GM21515 (cell line): ENCODE measurements around the gene KIF17.

Experiments used
- ATAC-seq: cut with Tn5 transposase; IDR thresholded peaks from one replicate; pipeline ENCODE4 v1.9.1; 2021; ENCODE audit not compliant: unreplicated experiment

Gene KIF17

DNA sequence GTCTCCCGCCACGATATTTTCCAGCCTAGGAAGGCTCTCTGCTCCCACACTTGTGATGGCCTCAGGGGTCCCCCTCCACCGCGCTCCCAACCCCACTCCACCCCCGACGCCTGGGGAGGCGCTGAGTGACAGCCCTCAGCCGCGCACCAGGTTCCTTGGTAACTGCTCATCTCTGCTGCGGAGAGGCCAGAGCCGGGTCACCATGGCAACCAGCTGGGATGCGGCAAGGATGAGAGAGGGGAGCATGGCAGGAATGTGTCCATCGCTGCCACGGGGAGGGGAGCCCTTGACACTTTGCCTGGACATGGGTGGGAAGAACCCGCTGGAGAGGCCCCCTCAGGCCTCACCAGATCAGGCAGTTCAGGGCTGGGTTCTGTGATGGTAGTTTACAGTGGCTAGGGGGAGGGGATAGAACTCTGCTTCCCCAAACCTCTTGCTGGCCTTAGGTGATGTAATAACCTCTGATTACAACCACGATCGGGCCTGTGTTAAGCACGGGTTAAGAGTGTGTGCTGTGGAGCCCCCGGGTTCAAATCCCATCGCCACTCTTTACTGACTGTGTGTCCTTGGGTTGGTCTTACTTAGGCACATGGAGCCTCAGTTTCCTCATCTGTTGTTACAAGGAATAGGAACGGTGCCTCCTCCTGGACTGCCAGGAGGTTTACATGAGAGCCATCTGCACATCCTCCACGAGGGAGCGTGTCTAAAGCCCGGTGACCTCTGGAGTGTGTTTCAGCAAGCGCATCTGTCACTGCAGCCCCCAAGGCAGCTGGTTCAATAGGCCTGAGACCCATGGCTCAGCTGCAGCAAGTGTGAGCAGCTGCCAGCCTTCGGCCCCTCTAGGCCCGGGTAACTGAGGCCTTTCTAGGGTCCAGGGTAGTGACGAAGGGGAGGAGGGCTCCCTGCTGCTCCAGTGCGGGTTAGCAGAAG, 6.3 kb downstream of the KIF17 start:
- no peak for ATAC-seq

DNA sequence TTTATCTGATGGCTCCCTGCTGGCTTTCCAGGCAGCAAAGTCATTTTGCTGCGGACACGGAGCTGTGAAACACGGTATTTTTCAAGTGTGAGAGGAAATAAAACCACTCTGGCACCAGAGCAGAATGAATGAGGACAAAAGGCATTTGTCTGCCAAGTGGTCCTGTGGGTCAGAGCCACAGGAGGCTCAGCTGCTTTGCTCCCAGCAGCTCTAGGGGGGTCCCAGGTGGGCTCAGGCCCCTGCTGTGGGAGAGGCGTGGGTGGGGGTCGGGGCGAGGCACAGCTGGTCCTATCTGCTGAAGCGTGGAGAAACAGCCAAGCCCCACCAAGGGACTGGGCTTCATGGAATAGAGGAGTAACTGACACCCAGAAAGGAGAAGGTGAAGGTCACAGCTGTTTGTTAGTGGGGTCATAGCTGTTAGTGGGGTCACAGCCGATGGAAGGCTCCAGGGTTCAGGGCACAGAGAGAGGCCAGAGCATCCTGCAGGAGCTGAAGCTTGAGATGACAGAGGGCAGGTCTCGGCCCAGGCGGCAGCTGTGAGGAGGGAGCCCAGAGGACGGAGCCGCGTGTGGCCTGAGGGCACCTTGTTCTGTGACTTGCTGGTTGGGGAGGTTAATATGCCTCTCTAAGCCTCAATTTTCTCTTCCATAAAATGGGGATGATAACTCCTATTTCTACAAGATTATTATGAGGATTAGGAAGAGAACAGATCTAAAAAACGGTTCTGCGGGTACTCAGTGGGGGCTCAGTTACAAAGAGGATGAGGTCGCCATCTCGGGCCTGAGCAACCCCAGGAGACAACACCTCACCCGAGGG, 7.1 kb downstream of the KIF17 start:
- no peak for ATAC-seq

DNA sequence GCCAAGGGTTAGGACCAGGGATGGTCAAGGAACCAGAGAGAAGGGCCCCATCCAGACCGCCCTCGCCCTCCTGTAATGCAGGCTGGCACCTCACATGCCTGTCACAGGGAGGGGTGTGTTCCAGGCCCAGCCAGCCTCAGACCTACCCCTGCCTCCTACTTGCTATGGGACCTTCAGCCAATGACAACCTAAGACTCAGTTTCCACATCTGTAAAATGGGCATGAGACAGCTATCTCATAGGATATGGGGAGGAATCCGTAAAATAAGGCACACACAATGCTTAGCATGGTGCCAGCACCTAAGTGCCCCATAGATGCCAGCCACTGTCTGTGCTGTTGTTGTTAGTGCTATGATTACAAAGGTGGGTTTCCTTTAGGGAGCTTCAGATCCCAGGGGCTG, 7.9 kb downstream of the KIF17 start:
- no peak for ATAC-seq

DNA sequence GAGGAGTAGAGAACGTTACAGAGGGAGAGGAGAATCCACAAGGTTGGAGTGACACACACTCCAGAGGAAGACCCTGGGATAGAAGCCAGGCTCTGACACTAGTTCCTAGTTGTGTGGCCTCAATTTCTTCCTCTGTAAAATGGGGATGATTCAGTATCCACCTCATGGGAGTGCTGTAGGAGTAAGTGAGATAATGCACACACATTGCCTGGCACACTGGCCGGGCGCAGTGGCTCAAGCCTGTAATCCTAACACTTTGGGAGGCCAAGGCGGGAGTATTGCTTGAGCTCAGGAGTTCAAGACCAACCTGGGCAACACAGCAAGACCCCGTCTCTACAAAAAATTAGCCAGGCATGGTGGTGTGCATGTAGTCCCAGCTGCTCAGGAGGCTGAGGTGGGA, 8.9 kb downstream of the KIF17 start:
- no peak for ATAC-seq

DNA sequence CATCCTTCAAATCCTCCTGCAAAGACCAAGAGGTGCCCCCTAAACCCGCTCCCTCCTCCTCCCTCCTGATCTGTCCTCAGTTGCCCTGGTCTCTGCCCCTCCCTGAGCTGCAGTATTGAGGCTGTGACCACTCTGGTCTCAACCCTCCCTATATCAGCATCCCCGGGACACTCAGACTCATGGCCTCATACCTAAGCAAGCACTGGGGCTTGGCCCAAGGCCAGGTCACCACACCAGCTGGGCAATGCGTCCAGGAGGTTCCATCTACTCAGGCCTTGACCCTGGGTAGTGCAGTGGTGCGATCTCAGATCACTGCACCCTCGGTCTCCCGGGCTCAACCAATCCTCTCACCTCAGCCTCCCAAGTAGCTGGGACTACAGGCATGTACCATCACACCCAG, 9.8 kb downstream of the KIF17 start:
- no peak for ATAC-seq

DNA sequence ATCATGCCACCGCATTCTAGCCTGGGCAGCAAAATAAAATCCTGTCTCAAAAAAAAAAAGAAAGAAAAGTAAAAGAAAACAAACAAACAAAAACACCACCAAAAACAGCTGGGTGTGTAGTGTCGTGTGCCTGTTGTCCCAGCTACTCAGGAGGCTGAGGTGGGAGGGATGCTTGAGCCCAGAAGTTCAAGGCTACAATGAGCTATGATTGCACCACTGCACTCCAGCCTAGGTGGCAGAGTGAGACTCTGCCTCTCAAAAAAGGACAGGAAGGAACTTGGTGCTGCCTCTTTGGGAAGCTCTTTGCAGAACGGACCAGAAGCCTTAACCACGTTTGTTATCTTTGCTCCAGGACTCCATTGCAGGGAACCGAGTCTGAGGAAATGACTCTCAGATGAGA, 11.0 kb downstream of the KIF17 start:
- ATAC-seq: no peak

DNA sequence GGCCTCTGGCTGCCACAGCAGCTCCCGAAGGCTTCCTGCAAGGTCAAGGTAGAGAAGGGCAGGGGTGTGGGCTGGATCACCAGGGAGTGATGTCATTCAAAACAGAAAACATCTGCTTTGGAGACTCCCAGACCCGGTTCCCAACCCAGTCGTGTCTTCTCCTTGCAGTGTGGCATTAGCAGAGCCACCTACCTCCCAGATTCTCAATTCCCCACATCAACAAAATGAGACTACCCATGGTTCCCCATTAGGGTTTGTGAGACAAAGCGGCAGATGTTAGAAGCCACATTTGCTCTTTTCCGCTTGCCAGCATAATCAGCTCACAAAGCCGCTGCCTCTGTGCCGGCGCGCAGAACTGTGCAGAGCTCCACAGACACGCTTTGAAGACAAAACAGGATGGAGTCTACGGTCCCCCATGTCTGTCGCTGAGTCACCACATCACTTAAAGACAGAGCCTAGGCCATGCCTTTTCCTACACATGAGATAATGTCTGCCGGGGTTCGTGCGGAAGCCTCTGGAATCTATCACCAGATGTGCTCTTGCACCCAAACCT, 12.5 kb downstream of the KIF17 start:
- no peak for ATAC-seq

DNA sequence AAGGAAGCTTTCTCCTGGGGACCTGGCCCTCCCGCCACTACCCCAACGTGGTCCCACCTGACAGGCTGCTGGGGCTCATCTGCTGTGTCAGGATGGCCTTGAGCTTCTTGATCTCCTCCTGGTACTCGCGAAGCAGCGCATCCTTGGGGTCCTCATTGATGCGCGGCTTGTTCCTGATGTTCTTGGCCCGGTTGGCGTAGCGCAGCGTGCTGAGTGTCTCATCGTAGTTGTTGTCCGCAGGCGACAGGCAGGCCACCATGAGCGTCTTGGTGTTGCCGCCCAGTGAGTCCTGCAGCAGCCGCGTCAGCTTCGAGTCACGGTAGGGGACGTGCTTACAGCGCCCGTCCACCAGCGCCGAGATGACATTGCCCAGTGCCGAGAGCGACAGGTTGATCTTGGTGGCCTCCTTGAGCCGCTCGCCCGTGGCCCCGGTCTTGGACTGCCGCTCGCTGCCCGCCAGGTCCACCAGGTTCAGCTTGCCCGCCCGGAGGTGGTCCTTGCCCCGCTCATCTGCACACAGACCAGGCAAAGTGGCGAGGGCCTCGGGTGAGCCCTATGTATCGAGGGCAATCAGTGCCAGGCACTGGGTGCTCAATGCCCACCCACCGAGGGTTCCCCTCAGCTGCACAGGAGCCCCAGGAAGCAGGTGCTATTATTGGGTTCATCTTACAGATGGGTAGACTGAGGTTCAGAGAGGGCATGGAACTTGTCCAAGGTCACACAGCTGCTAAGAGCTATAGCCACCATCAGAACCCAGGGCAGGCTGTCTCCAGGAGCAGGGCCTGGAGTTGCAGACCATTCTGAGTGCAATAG, 13.2 kb downstream of the KIF17 start:
- no peak for ATAC-seq

DNA sequence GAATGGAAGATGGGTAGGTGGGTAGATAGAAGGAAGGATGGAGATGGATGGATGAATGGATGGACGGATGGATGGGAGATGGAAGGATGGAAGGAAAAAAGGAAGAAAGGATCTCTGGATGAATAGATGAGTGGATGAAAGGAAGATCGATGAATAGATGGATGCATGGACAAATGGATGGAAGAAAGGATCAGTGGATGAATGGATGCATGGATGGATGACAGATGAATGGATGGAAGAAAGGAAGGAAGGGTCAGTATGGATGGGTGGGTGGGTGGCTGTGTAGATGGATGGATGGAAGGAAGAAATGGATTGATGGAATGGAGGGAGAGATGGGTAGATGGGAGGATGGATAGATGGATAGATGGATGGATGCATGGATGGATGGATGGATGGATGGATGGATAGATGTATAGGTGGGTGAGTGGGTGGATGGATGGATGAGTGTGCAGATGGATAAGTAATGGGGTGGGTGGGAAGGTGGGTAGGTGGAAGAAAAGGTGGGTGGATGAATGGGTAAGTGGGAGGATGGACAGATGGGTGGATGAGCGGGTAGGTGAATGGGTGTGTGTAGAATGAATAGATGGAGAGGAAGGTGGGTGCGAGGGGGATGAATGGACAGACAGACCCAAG, 14.6 kb downstream of the KIF17 start:
- no peak for ATAC-seq

DNA sequence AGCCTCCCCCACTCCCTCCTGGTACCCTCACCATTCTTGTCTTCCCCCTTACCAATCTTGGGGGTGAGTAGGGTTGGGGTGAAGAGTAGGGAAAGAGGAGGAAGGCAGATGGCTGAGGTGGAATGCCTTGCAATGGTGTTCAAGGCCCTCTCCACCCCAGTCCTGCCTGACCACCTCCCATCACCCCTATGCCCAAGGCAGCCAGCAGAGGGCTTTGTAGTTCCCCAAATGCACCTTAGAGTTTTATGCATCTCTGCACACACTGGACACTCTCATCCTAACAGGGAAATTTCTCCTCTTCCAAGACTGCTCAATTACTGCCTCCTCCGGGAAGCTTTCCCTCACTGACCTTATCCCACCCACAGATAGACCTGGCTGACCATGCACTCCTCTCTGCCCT, 15.4 kb downstream of the KIF17 start:
- no peak for ATAC-seq

DNA sequence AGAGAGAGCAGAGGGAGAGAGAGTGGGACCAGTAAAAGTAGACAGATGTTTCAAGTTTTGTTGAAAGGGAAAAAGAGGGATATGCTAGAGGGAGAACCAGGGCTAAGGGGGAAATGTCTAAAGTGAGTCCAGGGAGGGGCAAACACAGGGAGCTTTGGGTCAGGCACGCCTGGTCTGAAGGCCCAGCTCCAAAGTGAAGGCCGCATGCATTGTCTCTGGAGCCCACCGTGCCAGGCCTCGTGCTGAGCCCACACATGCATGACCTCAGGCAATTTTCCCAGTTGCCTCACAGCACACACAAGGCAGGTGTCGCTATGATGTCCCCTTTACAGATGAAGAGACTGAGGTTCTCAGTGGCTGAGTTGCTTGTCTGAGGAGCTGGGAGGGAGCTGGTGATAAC, 16.0 kb downstream of the KIF17 start:
- ATAC-seq: no peak

DNA sequence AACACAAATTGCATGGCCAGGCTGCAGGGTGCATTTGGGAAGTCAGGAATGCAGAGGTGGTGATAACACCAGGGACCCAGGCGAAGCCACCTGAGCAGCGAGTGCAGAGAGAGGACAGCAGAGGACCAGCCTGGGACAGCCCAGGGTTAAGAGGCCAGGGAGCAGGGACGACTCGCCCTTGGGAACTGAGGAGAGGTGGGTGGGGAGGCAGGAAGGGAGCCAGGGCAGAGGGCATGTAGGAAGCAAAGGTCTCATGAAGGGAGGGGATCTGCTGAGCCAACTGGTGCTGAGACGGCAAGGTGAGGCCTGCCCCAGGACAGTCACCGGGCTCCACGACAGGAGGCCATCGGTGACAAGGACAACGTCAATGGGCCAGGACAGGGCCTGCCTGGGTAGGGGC, 16.4 kb downstream of the KIF17 start:
- ATAC-seq: no peak

DNA sequence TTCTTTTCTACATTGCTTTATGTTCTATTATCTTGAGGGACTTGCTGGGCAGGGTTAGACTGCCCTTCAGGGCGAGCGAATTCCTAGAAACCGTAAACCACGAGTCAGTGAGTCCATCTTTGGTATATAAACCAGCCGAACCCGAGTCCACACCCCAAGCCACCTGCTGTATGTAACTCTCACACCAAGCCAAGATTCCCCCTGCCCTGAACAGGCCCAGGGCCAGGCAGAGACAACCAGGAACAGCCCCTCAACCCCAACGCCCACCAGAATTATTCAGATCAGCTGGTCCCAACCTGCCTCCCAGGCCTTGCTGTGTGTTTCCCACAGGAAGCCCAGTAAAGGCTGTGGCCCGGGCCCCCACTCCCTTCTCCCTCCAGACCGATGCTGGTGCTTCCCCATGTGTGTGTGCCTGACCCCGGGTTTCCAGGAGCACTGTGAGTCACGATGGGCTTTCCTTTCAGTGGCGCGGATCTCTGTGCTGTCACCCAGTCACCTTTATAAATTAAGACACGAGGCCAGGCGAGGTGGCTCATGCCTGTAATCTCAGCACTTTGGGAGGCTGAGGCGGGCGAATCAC, 17.1 kb downstream of the KIF17 start:
- ATAC-seq: no peak

DNA sequence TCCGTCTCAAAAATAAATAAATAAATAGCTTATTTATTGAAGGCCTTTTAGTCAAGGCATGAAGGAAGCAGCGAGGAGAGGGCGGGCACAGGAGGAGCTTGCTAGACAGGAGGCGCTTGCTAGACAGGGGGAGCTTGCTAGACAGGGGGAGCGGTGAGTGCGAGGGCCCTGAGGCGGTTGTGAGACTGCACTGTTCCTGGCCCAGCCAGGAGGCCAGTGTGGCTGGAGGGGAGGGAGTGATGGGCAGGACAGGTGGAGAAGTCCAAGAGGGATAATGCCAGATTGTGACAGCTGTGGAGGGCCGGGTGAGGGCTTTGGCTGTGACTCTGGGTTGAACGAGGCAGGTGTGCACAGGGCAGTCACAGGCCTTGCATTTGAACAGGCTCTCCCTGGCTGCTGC, 18.2 kb downstream of the KIF17 start:
- ATAC-seq: no peak

DNA sequence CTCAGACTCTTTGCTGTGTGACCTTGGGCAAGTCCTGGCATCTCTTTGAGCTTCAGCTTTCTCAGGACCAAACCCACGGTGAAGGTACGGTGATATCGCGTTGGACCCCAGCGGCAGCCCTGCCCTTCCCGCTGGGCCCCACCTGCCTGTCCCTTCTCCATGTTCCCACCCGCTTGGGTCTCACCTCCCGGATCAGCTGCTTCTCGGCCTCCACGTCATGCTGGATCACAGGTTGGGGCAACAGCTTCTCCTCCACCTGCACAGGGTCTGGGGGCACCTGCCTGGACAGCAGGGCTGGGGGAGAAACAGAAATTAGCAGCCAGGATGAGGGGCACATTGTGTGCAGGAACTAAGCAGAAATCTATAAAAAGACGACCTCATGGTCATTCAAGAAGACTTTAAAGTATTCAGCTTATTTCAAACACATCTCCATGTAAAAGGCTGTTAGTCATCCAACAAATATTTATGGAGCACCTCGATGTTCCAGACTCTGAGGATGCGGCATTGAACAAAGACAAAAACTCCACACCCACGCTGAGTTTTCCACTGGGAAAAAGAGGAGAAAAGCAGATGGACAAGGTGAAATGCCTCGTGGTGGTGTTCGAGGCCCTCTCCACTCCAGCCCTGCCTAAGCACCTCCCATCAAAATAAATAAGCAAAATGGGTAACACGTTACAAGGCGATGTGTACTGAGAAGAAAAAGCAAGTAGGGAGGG, 19.5 kb downstream of the KIF17 start:
- ATAC-seq: no peak

DNA sequence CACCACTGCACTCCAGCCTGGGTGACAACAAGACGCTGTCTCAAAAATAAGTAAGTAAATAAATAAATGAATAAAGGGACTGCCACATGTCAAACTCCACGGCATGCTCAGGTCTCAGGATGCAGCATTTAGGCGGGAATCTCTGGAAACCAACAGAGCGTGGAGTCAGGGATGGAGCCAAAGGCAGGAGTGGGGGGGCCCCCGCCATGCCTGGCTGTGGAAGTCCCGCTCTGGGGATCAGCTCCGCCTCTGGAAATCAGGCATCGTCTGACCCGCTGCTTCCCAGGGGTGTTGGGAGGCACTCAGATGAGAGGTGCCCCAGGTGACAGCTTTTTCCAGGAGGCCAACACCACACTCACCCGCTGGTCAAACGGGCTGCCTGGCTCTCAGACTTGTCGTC, 20.2 kb downstream of the KIF17 start:
- no peak for ATAC-seq

DNA sequence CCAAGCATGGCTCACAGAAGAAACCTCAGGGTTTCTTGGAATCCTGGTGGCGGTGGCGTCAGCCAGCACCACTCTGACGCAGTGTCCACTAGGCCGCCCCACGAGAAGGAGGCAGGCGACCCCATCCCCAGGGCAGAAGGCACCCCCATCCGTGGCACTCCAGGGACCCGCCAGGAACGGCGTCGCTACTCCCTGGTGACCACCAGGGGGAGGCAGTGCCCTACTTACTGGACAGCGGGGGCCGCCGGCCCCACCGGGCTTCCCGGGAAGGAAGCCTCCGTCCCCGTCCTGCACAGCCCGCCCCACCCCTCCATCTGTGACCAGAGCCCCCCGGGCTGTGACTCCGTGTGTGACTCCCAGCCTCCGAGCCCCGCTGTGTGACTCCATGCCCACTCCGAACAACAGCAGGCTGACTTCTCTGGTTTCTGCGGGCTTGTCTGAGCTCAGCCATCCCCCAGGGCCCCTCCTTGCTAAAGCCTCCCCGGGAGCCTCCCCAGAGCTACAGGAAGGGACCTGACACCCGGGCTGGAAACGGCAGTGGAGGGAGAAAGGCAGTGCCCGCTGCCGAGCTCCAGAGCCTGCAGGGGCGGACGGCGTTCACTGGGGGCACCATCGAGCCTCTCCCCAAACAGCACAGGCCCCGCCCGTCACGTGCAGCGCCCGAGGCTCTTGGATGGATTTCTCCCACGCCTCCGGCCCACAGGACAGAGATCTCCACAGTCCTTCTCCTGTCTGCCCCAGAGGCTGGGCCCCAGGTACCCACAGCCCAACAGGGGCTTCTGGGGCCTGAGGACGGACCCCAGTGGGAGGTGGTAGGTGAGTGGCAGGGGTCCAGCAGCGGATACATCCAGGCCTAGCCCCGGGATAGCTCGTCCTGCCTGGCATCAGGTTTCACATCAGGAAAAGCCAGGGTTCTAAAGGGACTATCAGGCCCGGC, 21.1 kb downstream of the KIF17 start:
- ATAC-seq: peak; percentile 61

DNA sequence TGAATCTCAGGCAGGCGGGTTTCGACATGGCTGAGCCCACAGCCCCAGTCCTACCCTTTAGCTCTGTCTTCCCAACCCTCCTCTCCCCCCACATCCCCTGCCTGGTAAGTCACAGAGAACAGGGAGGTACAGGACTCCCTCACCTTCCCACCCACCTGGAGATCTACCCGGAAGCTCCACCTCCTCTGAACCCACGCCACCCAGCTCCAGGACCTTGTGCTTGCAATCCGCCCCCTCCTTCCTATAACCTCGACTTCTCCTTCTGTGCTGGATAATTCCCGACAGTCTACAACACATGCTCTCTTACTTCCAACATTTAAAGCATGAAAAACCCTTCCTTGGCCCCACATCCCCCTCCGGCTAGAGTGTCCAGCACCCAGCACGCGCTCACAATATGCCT, 22.3 kb downstream of the KIF17 start:
- ATAC-seq: no peak

DNA sequence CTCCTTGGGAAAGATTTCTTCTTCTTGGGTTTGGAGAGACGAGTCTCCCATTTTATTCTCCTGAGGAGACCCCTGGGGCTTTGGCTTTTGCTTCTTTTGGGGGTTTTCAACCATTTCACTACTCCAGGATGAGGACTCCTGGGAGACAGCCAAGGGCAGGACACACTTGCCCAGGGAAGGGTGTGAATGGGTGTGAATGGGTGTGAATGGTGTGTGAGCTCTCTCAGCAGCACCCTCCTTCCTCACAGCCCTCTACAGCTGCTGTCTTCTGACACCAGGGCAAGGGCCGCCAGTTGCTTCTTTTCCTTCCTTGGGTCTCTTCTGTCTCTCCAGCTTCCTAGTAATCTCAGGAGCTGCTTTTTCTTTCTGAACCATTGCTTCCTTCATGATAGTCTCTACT, 24.2 kb downstream of the KIF17 start:
- no peak for ATAC-seq
